Keratinocyte (primary cell): ENCODE data around the gene CFAP54. TPM values are rescaled to one million over a fixed set of nuclear protein-coding genes. Genes with fewer than 3 reads are reported as not detected.
"Not testable (repeated sequence)": the region's sequence is repeated elsewhere in the genome, so short reads cannot be mapped to it uniquely, and the experiment has no call there.

Experiments used
- DNase-seq: peaks from one replicate; pipeline ENCODE4 v3.0.0-alpha.2; 2011; ENCODE audit warnings: low read depth, missing footprints, low spot score
- FAIRE-seq: peaks from 2 replicates; lab custom pipeline; 2011; peaks lifted over from hg19 to GRCh38; lab: Jason Lieb, UNC
- H2AFZ ChIP-seq: 2 replicates; pipeline ENCODE4 v1.6.0; 2012; ENCODE audit warnings: low read length, control low read depth, inconsistent platforms; ENCODE audit not compliant: control insufficient read depth
- H3K27ac ChIP-seq: 2 replicates; pipeline ENCODE4 v1.5.1; 2011; ENCODE audit warnings: low read length; ENCODE audit not compliant: control insufficient read depth, insufficient read depth
- H3K27me3 ChIP-seq: 3 replicates; pipeline ENCODE4 v1.6.0; 2011; ENCODE audit warnings: low read length; ENCODE audit not compliant: control insufficient read depth, insufficient read depth; ENCODE audit errors: extremely low read depth
- H3K36me3 ChIP-seq, 2 experiments: 2 replicates in 1 of 2; 3 replicates in 1 of 2; pipeline ENCODE4 v1.5.1; 2011; ENCODE audit warnings: low read length in 2 of 2, mild to moderate bottlenecking in 1 of 2; ENCODE audit not compliant: control insufficient read depth in 2 of 2, insufficient read depth in 2 of 2; ENCODE audit errors: extremely low read depth in 1 of 2
- H3K4me1 ChIP-seq: 3 replicates; pipeline ENCODE4 v1.5.1; 2011; ENCODE audit warnings: low read length; ENCODE audit not compliant: control insufficient read depth, insufficient read depth; ENCODE audit errors: extremely low read depth
- H3K4me2 ChIP-seq: 3 replicates; pipeline ENCODE4 v1.6.0; 2011; ENCODE audit warnings: low read depth, low read length; ENCODE audit not compliant: control insufficient read depth, insufficient read depth; ENCODE audit errors: extremely low read depth
- H3K4me3 ChIP-seq, 3 experiments: fragments of 200-600 bp in 1 of 3; sonication (generic) in 1 of 3; 2 replicates in 2 of 3; 3 replicates in 1 of 3; pipeline ENCODE4 v1.5.1; 2011 to 2016; ENCODE audit warnings: low read length in 3 of 3, mild to moderate bottlenecking in 3 of 3, control low read depth in 2 of 3, inconsistent platforms in 1 of 3, low read depth in 1 of 3, mixed read lengths in 1 of 3, mixed run types in 1 of 3, moderate library complexity in 1 of 3; ENCODE audit not compliant: control insufficient read depth in 2 of 3, insufficient read depth in 2 of 3; ENCODE audit errors: extremely low read depth in 1 of 3
- H3K79me2 ChIP-seq: 2 replicates; pipeline ENCODE4 v1.6.0; 2012; ENCODE audit warnings: low read length; ENCODE audit not compliant: control insufficient read depth, insufficient read depth
- H3K9ac ChIP-seq: 3 replicates; pipeline ENCODE4 v1.6.0; 2011; ENCODE audit warnings: low read length; ENCODE audit not compliant: control insufficient read depth, insufficient read depth; ENCODE audit errors: extremely low read depth
- H3K9me1 ChIP-seq: 3 replicates; pipeline ENCODE4 v1.6.0; 2011; ENCODE audit warnings: low read length; ENCODE audit not compliant: control insufficient read depth, insufficient read depth; ENCODE audit errors: extremely low read depth
- H3K9me3 ChIP-seq: 2 replicates; pipeline ENCODE4 v1.5.1; 2012; ENCODE audit warnings: low read depth, low read length; ENCODE audit not compliant: control insufficient read depth
- H4K20me1 ChIP-seq: 3 replicates; pipeline ENCODE4 v1.6.0; 2011; ENCODE audit warnings: low read length; ENCODE audit not compliant: control insufficient read depth, insufficient read depth; ENCODE audit errors: extremely low read depth
- CTCF ChIP-seq, 3 experiments: IDR thresholded peaks in 1 of 3; conservative IDR thresholded peaks in 1 of 3; optimal IDR thresholded peaks in 1 of 3; 2 replicates in 2 of 3; 3 replicates in 1 of 3; pipeline versions ENCODE3 to v1.5.1; 2011; ENCODE audit warnings: low read length in 3 of 3, mild to moderate bottlenecking in 3 of 3, moderate library complexity in 2 of 3, control low read depth in 1 of 3, inconsistent platforms in 1 of 3; ENCODE audit not compliant: insufficient read depth in 2 of 3; ENCODE audit errors: extremely low read depth in 1 of 3
- EZH2 ChIP-seq: IDR thresholded peaks from one replicate; pipeline ENCODE4 v1.6.1; 2012; ENCODE audit warnings: inconsistent platforms, mild to moderate bottlenecking, low read length, moderate library complexity
- dilution Hi-C: fragments of 300-500 bp; cut with MboI; formaldehyde crosslinking; loops from one replicate; pipeline ENCODE4 v1.7.0; 2020; ENCODE audit warnings: low sequenced_read_pairs; ENCODE audit not compliant: extremely low pct_ligation_motif_present
- polyA plus RNA-seq, 5 experiments: library from polyadenylated mRNA; depleted of rRNA in 3 of 5; stranded (reverse) in 3 of 5; stranded (forward) in 1 of 5; unstranded in 1 of 5; fragments of >200 nt; gene quantifications; 1 replicate in 1 of 5; 2 replicates in 3 of 5; 3 replicates in 1 of 5; pipeline versions ENCODE4 v1.2.1 to v1.2.3, GENCODE V29; 2011 to 2012; ENCODE audit warnings: missing spikeins in 2 of 5, low read depth in 1 of 5, low replicate concordance in 1 of 5

Gene CFAP54
- polyA plus RNA-seq, 1 donor (not counting 4 experiments of a cell fraction or from before 2014, with no cell fraction given), result 1.2 TPM

- H3K9ac ChIP-seq, result no peak overlapping the region
- no peak overlapping the region for H3K27ac ChIP-seq
- H3K4me1 ChIP-seq, result no peaks in the 10 kb centered on the region
- no peaks in the 10 kb centered on the region for H3K9me1 ChIP-seq
- H3K79me2 ChIP-seq, result no peaks in the 10 kb centered on the region
- H2AFZ ChIP-seq, result peak overlapping the region; percentile 33
- no peaks in the 10 kb centered on the region for H3K9me3 ChIP-seq
- dilution Hi-C loops, result no loop called here
- FAIRE-seq (no peak), DNase-seq (no peak)
- H4K20me1 ChIP-seq, result no peaks in the 10 kb centered on the region
- no peaks in the 10 kb centered on the region for H3K36me3 ChIP-seq
- H3K27me3 ChIP-seq, result no peaks in the 10 kb centered on the region
- no peak for TF ChIP-seq EZH2
- no peak for TF ChIP-seq CTCF (optimal IDR thresholded peaks at IDR 0.05 in 1 of 3, IDR thresholded peaks at IDR 0.05 in 1 of 3, conservative IDR thresholded peaks at IDR 0.05 in 1 of 3; ENCODE audit: extremely low read depth in 1 of 3, insufficient read depth in 2 of 3, low read length in 3 of 3)
- H3K4me2 ChIP-seq, result peak overlapping the region; percentile 44
- no peak overlapping the region for H3K4me3 ChIP-seq
Observed at GRCh38 chr12:96719660-96720362, 230.4 kb downstream of the CFAP54 start.

- Histone ChIP-seq H2AFZ (peak overlapping the region; percentile 33), H4K20me1 (no peaks in the 10 kb centered on the region), H3K4me1 (no peaks in the 10 kb centered on the region), H3K9me3 (no peaks in the 10 kb centered on the region), H3K9ac (no peak overlapping the region), H3K27me3 (no peaks in the 10 kb centered on the region), H3K4me2 (peak overlapping the region; percentile 44), H3K9me1 (no peaks in the 10 kb centered on the region), H3K27ac (no peak overlapping the region), H3K36me3 (no peaks in the 10 kb centered on the region), H3K79me2 (no peaks in the 10 kb centered on the region), H3K4me3 (no peak overlapping the region)
- DNase-seq (no peak), FAIRE-seq (no peak)
- dilution Hi-C loops, result no loop called here
- TF ChIP-seq CTCF (optimal IDR thresholded peaks at IDR 0.05 in 1 of 3, IDR thresholded peaks at IDR 0.05 in 1 of 3, conservative IDR thresholded peaks at IDR 0.05 in 1 of 3; ENCODE audit: extremely low read depth in 1 of 3, insufficient read depth in 2 of 3, low read length in 3 of 3) (no peak), EZH2 (no peak)
Observed at GRCh38 chr12:96720363-96720705, 231.0 kb downstream of the CFAP54 start.

- H3K4me1 ChIP-seq, H4K20me1 ChIP-seq, H3K9ac ChIP-seq, FAIRE-seq, H2AFZ ChIP-seq, dilution Hi-C loops, H3K9me1 ChIP-seq, H3K4me3 ChIP-seq, H3K27ac ChIP-seq, H3K36me3 ChIP-seq, H3K27me3 ChIP-seq, DNase-seq, H3K4me2 ChIP-seq, H3K79me2 ChIP-seq, H3K9me3 ChIP-seq: not testable (repeated sequence)
Observed at GRCh38 chr12:96729466-96729865, 240.1 kb downstream of the CFAP54 start.
